HG03039 (cell line): ENCODE results near the gene C1orf141.
"Not testable (repeated sequence)": the region's sequence is repeated elsewhere in the genome, so short reads cannot be mapped to it uniquely, and the experiment has no call there.

ENCODE experiments used
- ATAC-seq: cut with Tn5 transposase; IDR thresholded peaks from one replicate; pipeline ENCODE4 v1.9.1; 2021; ENCODE audit warnings: mild to moderate bottlenecking, moderate library complexity; ENCODE audit not compliant: unreplicated experiment

C1orf141 gene

DNA sequence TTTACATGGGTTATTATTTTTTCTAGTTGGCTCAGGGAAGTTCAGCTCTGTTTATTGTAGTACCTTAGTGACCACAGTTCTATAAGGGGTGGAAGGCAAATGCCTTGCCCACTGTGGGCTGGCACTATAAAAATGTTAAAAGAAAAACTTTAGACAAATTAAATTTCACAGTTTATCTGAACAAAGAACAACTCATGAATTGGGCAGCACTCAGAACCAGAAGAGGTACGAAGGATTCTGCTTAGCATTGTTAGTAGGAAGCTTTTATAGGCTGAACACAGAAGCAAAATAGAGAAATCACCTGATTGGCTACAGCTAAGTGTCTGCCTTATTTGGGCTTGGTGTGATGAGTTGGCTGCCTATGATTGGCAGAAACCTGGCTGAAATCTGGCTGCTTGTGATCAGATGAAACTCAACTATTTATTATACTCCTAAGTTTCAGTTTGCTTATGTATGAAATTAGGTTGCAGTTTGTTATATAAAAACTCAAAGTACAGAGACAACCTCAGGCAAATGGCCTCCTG, 45.0 kb downstream of the C1orf141 start:
- ATAC-seq = no peak

DNA sequence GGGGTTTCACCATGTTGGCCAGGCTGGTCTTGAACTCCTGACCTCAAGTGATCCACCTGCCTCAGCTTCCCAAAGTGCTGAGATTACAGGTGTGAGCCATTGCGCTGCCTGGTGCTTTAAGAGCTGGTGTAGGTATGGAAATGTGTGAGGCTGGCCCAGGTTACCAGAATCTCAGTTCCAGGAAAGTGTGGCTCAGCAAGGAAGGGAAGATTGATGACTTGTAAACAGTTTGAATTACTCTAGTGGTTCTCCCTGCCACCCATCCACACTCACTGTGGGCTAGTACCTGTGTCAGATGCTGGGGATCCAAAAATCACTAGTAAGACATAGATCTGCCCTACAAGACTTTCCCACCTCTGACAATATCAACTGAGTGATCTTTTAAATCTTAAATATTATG, 46.3 kb downstream of the C1orf141 start:
- ATAC-seq = no peak

DNA sequence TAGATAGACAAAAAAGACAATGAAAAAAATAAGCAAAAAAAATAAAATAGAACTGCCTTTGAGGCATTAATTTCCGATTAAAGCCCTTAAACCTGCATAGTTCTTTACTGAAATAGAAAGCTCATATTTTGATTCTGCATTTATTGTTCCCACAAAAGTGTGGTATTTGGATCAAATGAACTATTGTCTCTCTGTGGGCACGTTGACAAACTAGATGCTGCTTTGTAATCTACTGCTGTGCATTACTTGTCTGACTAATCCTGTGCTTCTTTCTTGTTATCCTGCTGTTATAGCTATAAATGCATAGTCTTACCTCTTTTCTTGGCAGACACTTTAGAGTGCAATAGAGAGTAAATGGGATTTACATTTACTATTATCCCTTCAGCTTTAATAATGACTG, 49.4 kb downstream of the C1orf141 start:
- no peak for ATAC-seq

DNA sequence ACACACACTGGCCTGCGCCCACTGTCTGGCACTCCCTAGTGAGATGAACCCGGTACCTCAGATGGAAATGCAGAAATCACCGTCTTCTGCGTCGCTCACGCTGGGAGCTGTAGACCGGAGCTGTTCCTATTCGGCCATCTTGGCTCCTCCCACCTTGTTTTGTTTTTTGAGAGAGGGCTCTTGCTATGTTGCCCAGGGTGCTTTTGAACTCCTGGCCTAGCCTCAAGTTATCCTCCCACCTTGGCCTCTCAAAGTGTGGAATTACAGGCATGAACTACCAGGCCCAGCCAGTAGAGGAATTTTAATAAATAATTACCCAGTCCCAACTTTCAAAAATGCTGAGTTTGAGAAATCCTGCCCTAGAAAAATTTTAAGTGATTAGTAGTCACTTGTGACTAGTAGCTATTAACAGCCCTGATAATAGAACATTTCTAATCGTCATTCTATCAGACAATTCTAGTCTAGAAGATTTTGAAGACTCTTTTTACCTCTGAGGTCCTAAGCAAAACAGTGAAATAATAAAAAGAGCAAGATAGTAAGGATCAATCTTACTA, 49.9 kb downstream of the C1orf141 start:
- no peak for ATAC-seq

DNA sequence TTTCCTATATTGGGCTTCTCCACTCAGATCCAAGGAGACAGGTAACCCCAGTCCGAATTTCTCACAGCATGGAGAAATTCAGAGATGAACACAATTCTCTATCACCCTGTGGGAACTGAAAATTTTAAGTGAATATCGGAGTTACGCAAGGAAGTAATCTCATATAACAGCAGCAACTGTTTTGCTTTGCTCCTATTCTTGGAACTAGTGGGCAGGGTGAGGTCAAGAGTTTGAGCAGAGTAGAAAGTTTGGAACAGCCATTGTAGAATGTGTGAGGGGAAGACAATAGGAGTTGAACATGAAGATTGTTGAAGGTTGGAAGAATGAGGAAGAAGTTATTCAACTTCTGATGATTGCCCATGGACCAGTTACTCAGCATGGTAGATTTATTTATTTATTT, 56.5 kb downstream of the C1orf141 start:
- no peak for ATAC-seq

DNA sequence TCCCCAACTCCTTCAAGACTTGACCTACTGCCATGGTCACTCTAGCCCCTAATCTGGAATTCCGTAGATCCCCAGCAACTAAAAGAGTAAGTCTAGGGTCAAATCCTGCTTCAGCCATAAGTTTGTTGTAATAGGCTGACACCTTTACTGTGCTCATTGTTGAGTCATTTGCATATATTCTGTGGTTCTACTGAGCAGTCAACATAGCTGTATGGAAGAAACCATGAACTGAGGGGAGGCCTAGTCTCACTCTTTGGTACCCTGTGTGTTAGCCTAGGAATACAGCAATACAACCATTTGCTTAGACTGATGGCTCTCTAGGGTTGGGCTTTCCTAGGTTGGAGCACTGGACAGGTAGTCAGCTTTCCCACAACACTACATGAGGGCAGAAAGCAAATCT, 57.2 kb downstream of the C1orf141 start:
- ATAC-seq = no peak

DNA sequence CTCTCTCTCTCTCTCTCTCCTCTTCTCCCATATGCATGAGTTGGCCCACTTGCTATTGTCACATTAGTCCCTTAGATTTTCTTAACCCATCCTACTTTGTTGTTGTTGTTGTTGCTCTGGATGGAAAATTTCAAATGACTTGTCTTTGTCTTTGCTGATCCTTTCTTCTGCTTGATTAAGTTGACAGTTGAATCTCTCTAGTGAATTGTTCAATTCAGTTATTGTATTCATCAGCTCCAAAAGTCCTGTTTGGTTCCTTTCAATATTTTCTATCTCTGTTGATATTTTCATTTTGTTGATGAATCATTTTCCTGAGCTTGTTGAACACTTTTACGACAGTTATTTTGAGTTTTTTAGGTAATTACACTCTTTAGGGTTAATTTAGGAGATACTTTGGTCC, 62.0 kb downstream of the C1orf141 start:
- no peak for ATAC-seq

DNA sequence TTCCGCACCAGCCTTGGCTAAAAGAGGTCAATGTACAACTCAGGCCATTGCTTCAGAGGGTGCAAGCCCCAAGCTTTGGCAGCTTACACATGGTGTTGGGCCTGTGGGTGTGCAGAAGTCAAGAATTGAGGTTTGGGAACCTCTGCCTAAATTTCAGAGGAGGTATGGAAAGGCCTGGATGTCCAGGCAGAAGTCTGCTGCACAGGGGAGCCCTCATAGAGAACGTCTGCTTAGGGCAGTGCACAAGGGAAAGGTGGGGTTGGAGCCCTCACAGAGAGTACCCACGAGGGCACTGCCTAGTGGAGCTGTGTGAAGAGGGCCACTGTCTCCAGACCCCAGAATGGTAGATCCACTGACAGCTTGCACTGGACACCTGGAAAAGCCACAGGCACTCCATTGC, 67.1 kb downstream of the C1orf141 start:
- not testable (repeated sequence) for ATAC-seq

DNA sequence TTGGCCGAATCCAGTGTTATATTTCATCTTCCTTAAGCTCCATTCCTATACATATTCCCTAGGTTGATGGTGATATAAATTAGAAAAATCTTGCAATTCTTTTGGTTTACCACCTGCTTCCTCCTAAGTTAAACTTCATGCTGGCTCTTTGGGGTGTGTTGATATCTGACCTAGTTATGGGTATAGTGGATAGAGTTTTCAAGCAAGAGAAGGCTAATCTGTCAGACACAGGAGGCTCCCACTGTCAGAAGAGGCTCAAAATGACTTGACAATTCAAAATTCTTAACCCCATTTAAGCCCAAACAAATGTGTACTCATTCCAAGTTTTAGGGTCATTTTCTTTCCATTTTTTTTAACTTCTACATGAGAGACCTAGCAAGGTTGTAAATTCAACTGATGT, 72.4 kb downstream of the C1orf141 start:
- ATAC-seq = no peak

DNA sequence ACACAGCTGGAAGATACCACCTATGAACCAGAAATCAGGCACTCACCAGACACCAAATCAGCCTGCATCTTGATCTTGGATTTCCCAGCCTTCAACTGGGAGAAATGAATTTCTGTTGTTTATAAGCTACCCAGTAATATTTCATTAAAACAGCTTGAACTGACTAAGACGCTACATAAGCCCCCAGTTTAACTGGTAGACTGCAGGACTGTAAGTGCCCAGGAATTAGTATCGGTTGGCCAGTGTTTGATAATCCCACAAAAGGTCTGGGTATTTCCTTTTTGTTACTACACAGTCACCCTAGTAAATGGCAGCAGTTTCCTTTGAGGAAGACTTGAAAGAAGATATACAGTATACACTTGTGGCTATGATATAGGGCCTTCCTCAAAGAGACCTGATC, 73.5 kb downstream of the C1orf141 start:
- ATAC-seq = no peak

DNA sequence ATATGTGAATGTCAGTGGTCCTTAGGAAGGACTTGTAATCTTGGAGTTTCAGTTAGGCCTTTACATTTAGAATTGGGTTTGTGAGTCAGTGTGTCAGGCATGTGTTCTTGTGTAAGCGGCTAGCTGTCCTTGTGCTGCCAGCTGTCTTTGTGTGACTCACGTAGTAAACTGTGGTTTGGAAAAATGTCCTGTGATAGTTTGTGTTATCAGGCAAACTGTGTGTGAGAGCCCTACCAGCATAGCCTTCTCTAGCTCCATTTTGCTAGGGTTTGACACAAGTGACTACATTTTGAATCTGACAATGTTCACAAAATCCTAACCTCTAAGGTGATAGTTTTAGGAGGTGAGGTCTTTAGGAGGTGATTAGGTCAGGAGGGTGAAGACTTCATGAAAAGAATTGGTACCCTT, 74.0 kb downstream of the C1orf141 start:
- no peak for ATAC-seq

DNA sequence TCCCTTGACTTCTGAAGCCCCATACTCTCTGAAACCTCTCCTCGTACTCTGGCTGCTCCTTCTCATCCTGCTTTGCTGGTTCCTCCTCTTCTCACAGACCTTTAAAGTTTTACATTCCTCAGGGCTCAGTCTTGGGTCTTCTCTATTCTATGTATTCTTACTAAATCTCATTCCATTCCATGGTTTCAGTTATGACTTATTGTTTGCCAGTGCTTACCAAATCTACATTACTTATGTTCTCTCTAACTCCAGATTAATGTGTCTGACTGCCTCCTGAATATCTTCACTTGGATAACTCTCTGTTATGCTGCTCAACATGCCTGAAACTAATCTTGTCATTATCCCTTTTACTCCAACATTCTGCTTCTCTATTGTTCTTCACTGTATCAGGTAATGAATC, 75.4 kb downstream of the C1orf141 start:
- ATAC-seq = no peak

DNA sequence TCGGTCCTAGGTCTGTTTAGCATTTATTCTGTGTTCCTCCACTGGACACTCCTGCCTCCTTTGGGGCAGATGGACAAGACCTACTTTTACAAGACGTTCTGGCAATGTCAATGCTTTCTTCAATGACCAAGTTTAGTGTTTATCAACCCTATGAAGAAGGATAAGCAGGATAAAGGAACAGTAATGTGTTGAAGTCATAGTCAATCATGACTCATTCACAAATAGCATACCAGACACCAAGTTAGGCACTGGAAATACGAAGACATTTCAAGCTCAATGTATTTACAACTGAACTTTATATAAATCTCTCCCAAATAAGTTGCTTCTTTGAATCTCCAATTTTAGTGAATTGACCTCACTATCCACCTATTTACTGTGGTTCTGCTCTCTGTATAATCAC, 76.0 kb downstream of the C1orf141 start:
- ATAC-seq = no peak

DNA sequence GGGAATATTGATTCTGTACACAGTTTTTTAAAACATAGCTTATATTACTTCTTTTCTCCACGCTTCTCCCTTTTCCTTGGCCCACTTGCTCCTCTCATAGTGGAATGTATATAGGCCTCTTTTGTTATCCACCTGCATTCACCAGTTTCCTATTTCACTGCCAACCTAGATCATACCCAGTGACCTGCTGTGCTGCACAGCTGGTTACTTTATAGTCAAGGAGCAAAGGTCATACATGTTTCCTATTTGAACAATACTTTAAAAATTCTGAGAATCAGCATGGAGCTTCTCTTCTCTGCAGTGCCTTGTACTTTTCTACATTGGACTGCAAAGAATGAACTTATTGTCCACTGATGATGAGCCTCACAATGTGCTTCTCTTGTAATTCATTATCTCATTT, 76.5 kb downstream of the C1orf141 start:
- ATAC-seq = no peak

DNA sequence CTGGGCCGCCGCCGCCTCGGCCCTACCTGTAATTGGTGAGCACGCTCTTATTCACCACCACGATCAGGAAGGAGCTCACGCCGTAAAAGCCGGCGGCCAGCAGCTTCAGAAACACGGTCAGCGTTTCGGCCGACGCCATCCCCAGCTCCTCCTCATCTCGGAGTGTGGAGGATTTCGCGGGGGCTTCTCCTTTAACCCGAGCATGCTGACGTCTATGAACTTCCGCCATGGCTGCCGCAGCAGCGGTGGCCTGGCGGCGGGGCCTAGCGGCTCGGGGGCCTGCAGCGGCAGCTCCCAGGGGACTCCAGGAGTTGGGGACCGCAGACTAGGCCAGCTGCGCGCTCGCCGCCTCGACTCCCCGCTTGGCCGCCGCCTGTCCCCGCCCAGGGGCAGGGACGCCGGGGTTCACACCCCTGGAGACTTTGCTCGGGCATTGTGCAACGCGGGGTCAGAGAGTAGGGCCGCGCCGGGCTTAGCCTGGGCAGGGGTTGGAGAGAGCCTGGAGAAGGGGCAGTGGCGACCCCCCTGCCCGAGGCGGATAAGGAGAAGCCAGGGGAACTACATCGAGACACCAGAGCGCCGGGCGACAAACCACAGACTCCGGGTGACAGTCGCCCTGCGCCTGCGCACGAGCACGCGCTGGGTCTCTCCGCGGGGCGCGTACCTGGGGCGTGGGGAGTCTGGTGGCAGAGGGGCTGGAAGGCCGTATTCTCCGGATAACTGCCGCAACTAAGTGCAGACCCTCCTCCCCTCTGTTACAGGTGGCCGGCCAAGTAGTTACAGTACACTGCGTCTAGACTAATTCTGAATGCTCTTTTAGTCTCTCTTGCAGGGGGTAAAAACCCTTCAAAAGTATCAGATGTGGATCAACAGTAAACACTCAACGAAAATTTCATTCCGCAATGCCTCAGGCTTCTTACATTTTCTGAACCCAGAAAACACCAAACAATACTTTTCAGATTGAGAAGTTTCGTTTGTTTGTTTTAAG, 80.7 kb downstream of the C1orf141 start, which contains the start of gene SLC35D1:
Gene SLC35D1 (minus strand): TSS at position 364 of the 988 bp plus-strand sequence. CDS start 135 bp downstream, at position 229.
- ATAC-seq = peak; percentile 72

DNA sequence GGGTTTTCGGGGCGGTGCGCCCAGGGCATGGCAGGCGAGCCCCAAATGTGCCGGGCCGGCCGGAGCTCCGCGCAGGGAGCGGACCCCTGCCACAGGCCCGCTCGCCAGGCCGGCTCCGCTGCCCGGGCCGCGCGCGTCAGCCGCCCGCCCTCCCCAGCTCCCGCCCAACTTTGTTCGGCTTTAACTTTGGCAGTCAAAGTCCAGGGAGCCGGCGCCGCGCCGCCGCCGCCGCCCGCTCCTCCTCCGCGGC, 81.3 kb downstream of the C1orf141 start:
- peak; percentile 30 for ATAC-seq

DNA sequence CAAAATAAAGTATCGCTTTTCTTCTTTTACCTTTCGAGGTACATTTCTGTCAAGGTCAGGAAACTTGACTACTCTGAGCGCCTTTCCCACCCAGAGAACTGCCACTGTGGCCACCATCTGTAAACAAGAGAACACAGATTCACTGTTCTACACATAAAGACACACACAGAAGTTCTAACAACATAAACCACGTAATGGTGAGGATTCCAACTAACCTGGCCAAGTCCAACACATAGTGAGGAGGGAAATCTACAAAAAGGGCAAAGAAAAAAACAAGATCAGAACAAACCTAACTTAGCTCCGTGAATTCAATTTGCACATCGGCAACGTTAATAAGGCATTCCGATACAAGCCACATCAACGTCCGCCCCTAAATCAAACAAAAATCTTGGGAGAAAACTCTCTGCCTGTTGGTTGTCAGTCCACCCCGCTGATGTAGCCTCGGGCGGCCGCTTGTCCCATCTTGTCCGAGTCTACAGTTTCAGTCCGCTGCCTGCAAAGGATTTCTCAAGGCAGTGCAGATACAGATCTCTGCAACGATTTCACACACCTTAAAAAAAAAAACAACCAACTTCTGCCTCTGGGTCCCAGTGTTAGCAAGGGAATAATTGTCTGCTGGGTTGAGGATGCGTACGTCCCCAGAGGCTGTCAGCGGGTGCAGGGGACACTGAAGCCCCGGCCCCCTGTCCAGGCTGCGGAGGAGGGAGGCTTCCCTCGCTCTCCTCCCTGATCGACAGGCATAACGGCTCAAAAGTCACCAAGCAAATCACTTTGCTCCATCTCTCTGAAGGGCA, 81.8 kb downstream of the C1orf141 start:
- ATAC-seq = peak; percentile 12

DNA sequence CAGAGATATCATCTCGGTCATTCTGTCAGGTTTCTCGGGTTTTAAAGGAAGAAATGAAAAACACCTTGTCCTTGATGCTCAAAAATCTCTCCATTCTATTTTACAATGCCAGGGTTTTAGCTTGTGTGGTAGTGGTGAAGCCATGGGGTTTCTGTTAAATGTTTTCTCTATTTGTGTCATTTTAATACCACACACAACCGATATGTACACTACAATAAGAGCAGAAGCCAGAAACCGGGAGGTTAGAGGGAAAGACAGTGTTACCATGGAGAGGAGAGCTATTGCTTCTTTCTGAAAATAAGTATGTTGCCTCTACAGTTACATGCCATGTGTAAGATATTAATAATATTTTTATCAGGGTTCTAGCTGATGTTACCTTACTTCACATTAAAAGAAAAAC, 83.6 kb downstream of the C1orf141 start:
- no peak for ATAC-seq

DNA sequence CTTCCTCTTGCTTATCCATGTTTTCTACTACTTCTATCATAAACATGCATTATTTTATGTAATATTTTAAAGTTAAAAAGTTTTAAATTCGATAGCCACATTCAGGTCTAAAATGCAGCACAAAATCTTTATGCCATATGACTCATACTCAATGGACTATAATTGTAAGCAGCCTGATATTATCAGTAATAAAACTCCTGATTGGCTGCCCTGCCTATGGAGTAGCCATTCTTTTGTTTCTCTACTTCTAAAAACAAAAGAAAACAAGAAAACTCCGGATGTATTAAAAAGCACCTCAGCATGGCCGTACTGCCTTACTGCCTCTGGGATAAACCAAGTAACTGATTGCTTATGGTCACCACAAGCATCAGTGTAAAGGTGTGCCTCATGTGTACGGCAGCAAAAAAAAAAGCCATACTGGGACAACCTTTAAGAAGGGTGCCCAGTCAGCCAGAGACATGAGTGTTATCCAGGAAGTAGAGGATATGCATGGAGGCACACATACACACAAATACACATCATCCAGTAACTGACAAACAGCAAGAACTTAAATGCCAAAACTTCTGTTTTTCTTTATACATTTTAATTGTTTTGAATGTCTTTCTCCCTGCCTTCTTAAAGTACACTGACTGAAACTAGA, 90.0 kb downstream of the C1orf141 start:
- no peak for ATAC-seq

DNA sequence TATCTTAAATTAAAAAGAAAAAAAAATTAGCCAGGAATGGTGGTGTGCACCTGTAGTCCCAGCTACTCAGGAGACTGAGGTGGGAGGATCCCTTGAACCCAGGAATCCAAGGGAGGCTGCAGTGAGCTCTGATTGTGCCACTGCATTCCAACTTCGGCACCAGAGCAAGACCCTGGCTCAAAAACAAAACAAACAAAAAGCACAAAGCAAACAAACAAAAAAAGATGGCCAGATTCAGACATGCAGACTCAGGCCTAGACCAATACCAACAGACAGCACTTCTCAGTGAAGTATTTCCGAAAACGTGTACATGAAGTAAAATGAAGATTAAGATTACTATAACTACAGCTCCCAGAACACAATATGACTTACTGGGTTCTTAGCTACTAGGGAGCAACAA, 91.4 kb downstream of the C1orf141 start:
- ATAC-seq = no peak
